Measurements from ENCODE around the gene ZBTB16.

DNA sequence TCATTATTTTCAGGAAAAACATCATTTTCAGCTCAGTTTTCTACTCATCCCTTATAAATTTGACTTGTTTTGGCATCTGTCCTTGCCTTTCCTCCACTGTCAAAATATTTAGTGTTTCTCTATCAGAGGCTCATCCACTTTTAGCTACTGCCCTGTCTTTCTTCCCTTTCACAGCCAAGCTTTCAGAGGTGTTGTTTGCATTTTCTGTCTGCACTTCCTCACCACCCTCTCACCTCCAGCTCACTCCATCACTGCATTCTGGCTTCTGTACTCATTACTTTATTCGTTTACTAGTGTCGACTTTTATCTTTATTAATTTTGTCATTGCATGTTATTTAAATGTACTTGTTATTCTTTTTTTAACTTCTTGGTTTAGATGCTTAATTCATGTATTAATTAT, 210.0 kb downstream of the ZBTB16 start:
- no peak for TF ChIP-seq ZNF48 (tag by site-specific recombination; IDR thresholded peaks at IDR 0.05)
- no peak for TF ChIP-seq MYNN (tag by site-specific recombination; IDR thresholded peaks at IDR 0.05; ENCODE audit: borderline replicate concordance)

Measured in HEK293 (cell line).